Subcutaneous abdominal adipose tissue (tissue), 5 donors: Measurements from ENCODE around the gene ULK1.

Source experiments
- H3K27ac ChIP-seq: one replicate; pipeline ENCODE4 v1.7.0; 2013; ENCODE audit warnings: low read depth, mild to moderate bottlenecking, inconsistent platforms, low read length, moderate library complexity
- H3K27me3 ChIP-seq, 5 donors: one replicate each; pipeline ENCODE4 v1.7.0; 2013; ENCODE audit warnings: low read length in 5 of 5, inconsistent platforms in 1 of 5; ENCODE audit not compliant: control insufficient read depth in 5 of 5, insufficient read depth in 4 of 5
- H3K36me3 ChIP-seq, 5 donors: one replicate each; pipeline ENCODE4 v1.7.0; 2013; ENCODE audit warnings: low read length in 5 of 5; ENCODE audit not compliant: control insufficient read depth in 5 of 5, insufficient read depth in 5 of 5
- H3K4me1 ChIP-seq, 5 donors: one replicate each; pipeline ENCODE4 v1.7.0; 2013; ENCODE audit warnings: low read length in 5 of 5, mild to moderate bottlenecking in 3 of 5, moderate library complexity in 1 of 5; ENCODE audit not compliant: control insufficient read depth in 5 of 5, insufficient read depth in 5 of 5
- H3K4me3 ChIP-seq, 5 donors: one replicate each; pipeline ENCODE4 v1.7.0; 2013; ENCODE audit warnings: low read length in 5 of 5, low read depth in 1 of 5
- H3K9ac ChIP-seq, 5 donors: one replicate each; pipeline ENCODE4 v1.7.0; 2013; ENCODE audit warnings: low read length in 5 of 5, mild to moderate bottlenecking in 4 of 5, moderate library complexity in 3 of 5
- H3K9me3 ChIP-seq, 5 donors: one replicate each; pipeline ENCODE4 v1.7.0; 2013; ENCODE audit warnings: low read length in 5 of 5; ENCODE audit not compliant: control insufficient read depth in 5 of 5
- donor health status: healthy.
- donor health status: healthy.
- donor health status: healthy.
- donor health status: healthy.
- donor health status: healthy.

ULK1 gene

GRCh38 chr12:131921866-131922769 lies 27.7 kb downstream of the ULK1 start:
- Histone ChIP-seq H3K36me3 (peaks cover 0 to 54% (median 47%) of the 10 kb centered on the region in 5 donors), H3K4me1 (peaks cover 0 to 11% (median 10%) of the 10 kb centered on the region in 5 donors), H3K27ac (no peak overlapping the region), H3K27me3 (no peaks in the 10 kb centered on the region), H3K4me3 (no peak overlapping the region), H3K9me3 (no peaks in the 10 kb centered on the region), H3K9ac (no peak overlapping the region)

- H3K27ac ChIP-seq = no peak overlapping the region
- no peaks in the 10 kb centered on the region for H3K9me3 ChIP-seq
- H3K4me3 ChIP-seq = no peak overlapping the region
Observed at GRCh38 chr12:131922772-131923171, 28.4 kb downstream of the ULK1 start.

GRCh38 chr12:131923260-131923659 lies 28.8 kb downstream of the ULK1 start:
- Histone ChIP-seq H3K4me3 (no peak overlapping the region), H3K27me3 (no peaks in the 10 kb centered on the region), H3K27ac (no peak overlapping the region)

More at GRCh38 chr12:131922772-131923171, 28.4 kb downstream of the ULK1 start:
- Histone ChIP-seq H3K27me3 (no peaks in the 10 kb centered on the region), H3K36me3 (peaks cover 0 to 48% (median 41%) of the 10 kb centered on the region in 5 donors), H3K9ac (no peak overlapping the region), H3K4me1 (peaks cover 0 to 11% (median 10%) of the 10 kb centered on the region in 5 donors)

GRCh38 chr12:131927110-131928079 lies 33.0 kb downstream of the ULK1 start:
- no peaks in the 10 kb centered on the region for H3K27me3 ChIP-seq
- peaks cover 0 to 11% (median 7%) of the 10 kb centered on the region in 5 donors for H3K36me3 ChIP-seq
- peaks cover 0 to 30% (median 28%) of the 10 kb centered on the region in 5 donors for H3K4me1 ChIP-seq
- H3K9me3 ChIP-seq = no peaks in the 10 kb centered on the region
- no peak overlapping the region for H3K27ac ChIP-seq
- peak overlapping the region in 1 of 5 donors; percentile 22 for H3K4me3 ChIP-seq
- H3K9ac ChIP-seq = no peak overlapping the region

More at GRCh38 chr12:131923260-131923659, 28.8 kb downstream of the ULK1 start:
- Histone ChIP-seq H3K9ac (no peak overlapping the region), H3K4me1 (peaks cover 0 to 11% (median 10%) of the 10 kb centered on the region in 5 donors), H3K36me3 (peaks cover 0 to 44% (median 36%) of the 10 kb centered on the region in 5 donors), H3K9me3 (no peaks in the 10 kb centered on the region)

- Histone ChIP-seq H3K4me1 (peaks cover 0 to 30% (median 28%) of the 10 kb centered on the region in 5 donors), H3K27me3 (no peaks in the 10 kb centered on the region), H3K27ac (no peak overlapping the region), H3K4me3 (peak overlapping the region; percentile 15 to 80 (median 73)), H3K36me3 (peaks cover 0 to 15% (median 14%) of the 10 kb centered on the region in 5 donors), H3K9ac (peak overlapping the region in 4 of 5 donors; percentile 56 to 66 (median 62)), H3K9me3 (no peaks in the 10 kb centered on the region)
Observed at GRCh38 chr12:131928080-131928710, 33.8 kb downstream of the ULK1 start.

- H3K9me3 ChIP-seq = no peaks in the 10 kb centered on the region
- H3K36me3 ChIP-seq = peaks cover 0 to 22% (median 21%) of the 10 kb centered on the region in 5 donors
- peak within 1 kb of the TSS in 4 of 5 donors; percentile 80 to 87 (median 82) for H3K9ac ChIP-seq
- H3K27me3 ChIP-seq = no peaks in the 10 kb centered on the region
- H3K4me1 ChIP-seq = peaks cover 0 to 29% (median 27%) of the 10 kb centered on the region in 5 donors
- peak within 1 kb of the TSS; percentile 59 to 87 (median 78) for H3K4me3 ChIP-seq
- H3K27ac ChIP-seq = peak within 1 kb of the TSS; percentile 62
Observed at GRCh38 chr12:131928711-131929580, 34.5 kb downstream of the ULK1 start, which contains the start of gene PUS1. TSS of gene PUS1 (plus strand) at chr12:131929276. CDS start at chr12:131929723, 447 bp downstream.

GRCh38 chr12:131929581-131930456 lies 35.4 kb downstream of the ULK1 start:
- Histone ChIP-seq H3K4me3 (peak overlapping the region; percentile 59 to 87 (median 78)), H3K9me3 (no peaks in the 10 kb centered on the region), H3K27ac (peak overlapping the region; percentile 62), H3K27me3 (no peaks in the 10 kb centered on the region), H3K36me3 (peaks cover 0 to 30% (median 29%) of the 10 kb centered on the region in 5 donors), H3K9ac (peak overlapping the region in 4 of 5 donors; percentile 80 to 87 (median 82)), H3K4me1 (peaks cover 0 to 21% (median 19%) of the 10 kb centered on the region in 5 donors)

- peaks cover 0 to 19% (median 16%) of the 10 kb centered on the region in 5 donors for H3K4me1 ChIP-seq
- peak overlapping the region in 3 of 5 donors; percentile 70 to 76 (median 71) for H3K9ac ChIP-seq
- H3K27me3 ChIP-seq = no peaks in the 10 kb centered on the region
- H3K4me3 ChIP-seq = peak overlapping the region; percentile 59 to 87 (median 78)
- peaks cover 0 to 37% (median 34%) of the 10 kb centered on the region in 5 donors for H3K36me3 ChIP-seq
- H3K27ac ChIP-seq = no peak overlapping the region
- H3K9me3 ChIP-seq = no peaks in the 10 kb centered on the region
Observed at GRCh38 chr12:131930510-131930909, 36.1 kb downstream of the ULK1 start.
